Tibial nerve (tissue), 4 donors: Measurements from ENCODE around the gene TMX2.

Experiments used
- EP300 ChIP-seq, 2 donors: sonication (generic); formaldehyde crosslinking; IDR thresholded peaks; one replicate each; pipeline ENCODE4 v1.6.1; 2017; ENCODE audit warnings: antibody characterized with exemption in 2 of 2, mild to moderate bottlenecking in 1 of 2
- POLR2A ChIP-seq, 2 donors: fragments of 450-650 bp; IDR thresholded peaks; one replicate each; pipeline ENCODE4 v1.6.1; 2017; ENCODE audit warnings: antibody characterized with exemption in 2 of 2, mild to moderate bottlenecking in 2 of 2, moderate library complexity in 2 of 2
- TF ChIP-seq, protein P1 (sequence below), 5 experiments: fragments of 200-600 bp in 3 of 5; fragments of 450-650 bp in 2 of 5; sonication (generic) in 3 of 5; IDR thresholded peaks; one replicate each; pipeline ENCODE4 v1.5.1; 2016 to 2019; ENCODE audit warnings: antibody characterized with exemption in 5 of 5, mild to moderate bottlenecking in 3 of 5, moderate library complexity in 2 of 5

DNA sequence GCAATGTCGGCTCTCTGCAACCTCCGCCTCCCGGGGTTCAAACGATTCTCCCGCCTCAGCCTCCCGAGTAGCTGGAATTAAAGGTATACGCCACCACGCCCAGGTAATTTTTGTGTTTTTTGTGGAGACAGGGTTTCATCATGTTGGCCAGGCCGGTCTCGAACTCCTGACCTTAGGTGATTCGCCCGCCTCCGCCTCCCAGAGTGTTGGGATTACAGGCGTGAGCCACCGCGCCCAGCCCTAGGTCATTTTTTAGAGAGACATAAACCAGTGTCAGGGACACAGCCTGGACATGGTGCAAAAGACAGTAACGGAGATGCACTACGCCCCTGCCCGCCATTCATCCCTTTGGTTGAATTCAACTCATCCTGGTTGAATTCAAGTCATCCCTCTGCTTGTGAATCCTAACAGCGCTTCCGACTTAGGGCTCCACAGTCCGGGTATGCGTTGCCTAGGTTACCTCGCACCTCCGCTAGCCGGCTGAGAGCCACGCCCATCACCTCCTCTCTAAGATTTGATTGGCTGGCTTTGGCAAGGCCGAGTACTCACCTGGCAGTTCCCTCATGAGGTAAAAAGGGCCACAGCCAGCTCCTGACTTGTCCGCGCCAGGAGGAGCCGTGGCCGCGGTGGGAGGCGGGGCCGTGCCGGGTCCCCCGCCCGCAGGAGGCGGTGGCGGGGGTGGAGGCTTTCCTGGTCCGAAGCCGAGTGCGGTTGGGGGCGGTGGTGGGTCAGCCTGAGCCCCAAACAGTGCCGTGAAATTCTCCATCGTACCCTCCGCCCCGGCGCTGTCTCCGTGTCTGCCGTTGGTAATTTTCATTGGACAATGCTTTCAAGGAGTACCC, 758 bp upstream of the TMX2 start, which contains the start of gene MED19:
- TF ChIP-seq POLR2A (IDR thresholded peaks at IDR 0.05) (no peak), EP300 (IDR thresholded peaks at IDR 0.05) (no peak)
- TF ChIP-seq, protein P1, sequence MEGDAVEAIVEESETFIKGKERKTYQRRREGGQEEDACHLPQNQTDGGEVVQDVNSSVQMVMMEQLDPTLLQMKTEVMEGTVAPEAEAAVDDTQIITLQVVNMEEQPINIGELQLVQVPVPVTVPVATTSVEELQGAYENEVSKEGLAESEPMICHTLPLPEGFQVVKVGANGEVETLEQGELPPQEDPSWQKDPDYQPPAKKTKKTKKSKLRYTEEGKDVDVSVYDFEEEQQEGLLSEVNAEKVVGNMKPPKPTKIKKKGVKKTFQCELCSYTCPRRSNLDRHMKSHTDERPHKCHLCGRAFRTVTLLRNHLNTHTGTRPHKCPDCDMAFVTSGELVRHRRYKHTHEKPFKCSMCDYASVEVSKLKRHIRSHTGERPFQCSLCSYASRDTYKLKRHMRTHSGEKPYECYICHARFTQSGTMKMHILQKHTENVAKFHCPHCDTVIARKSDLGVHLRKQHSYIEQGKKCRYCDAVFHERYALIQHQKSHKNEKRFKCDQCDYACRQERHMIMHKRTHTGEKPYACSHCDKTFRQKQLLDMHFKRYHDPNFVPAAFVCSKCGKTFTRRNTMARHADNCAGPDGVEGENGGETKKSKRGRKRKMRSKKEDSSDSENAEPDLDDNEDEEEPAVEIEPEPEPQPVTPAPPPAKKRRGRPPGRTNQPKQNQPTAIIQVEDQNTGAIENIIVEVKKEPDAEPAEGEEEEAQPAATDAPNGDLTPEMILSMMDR (IDR thresholded peaks at IDR 0.05) = peak in 1 of 5 experiments; percentile 3
